Fibroblast of villous mesenchyme (primary cell): ENCODE measurements around the gene NAA16. TPM values are rescaled to one million over a fixed set of nuclear protein-coding genes. Genes with fewer than 3 reads are reported as not detected.

Source experiments
- DNase-seq: peaks from one replicate; pipeline ENCODE4 v3.0.0-alpha.2; 2010; ENCODE audit warnings: low read depth
- H3K4me3 ChIP-seq: 2 replicates; pipeline ENCODE4 v1.5.1; 2011; ENCODE audit warnings: low read depth, mild to moderate bottlenecking, low read length
- total RNA-seq: library from RNA; depleted of rRNA; stranded (reverse); fragments of >200 nt; gene quantifications from 2 replicates; pipeline ENCODE4 v1.2.3, GENCODE V29; 2012
- TF ChIP-seq, protein P1 (sequence below): IDR thresholded peaks from 2 replicates; pipeline ENCODE4 v1.5.1; 2012; ENCODE audit warnings: low read depth, mild to moderate bottlenecking, low read length; ENCODE audit not compliant: insufficient read depth

The NAA16 gene
- total RNA-seq, 1 donor: 24.2 TPM

DNA sequence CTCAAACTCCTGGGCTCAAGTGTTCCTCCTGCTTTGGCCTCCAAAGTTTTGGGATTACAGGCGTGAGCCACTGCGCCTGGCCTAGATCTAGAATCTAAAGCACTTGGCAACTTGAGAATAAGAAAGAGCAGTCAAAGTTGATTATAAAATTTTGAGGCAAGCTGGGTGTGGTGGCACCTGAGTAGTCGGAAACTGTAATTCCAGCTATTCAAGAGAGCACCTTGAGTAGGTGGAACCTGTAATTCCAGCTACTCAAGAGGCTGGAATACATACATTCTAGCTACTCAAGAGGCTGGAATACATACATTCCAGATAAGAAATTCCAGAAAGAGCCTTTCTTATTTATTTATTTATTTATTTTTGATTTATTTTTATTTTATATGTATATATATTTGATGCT, 8.3 kb upstream of the NAA16 start:
- TF ChIP-seq, protein P1, sequence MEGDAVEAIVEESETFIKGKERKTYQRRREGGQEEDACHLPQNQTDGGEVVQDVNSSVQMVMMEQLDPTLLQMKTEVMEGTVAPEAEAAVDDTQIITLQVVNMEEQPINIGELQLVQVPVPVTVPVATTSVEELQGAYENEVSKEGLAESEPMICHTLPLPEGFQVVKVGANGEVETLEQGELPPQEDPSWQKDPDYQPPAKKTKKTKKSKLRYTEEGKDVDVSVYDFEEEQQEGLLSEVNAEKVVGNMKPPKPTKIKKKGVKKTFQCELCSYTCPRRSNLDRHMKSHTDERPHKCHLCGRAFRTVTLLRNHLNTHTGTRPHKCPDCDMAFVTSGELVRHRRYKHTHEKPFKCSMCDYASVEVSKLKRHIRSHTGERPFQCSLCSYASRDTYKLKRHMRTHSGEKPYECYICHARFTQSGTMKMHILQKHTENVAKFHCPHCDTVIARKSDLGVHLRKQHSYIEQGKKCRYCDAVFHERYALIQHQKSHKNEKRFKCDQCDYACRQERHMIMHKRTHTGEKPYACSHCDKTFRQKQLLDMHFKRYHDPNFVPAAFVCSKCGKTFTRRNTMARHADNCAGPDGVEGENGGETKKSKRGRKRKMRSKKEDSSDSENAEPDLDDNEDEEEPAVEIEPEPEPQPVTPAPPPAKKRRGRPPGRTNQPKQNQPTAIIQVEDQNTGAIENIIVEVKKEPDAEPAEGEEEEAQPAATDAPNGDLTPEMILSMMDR: no peak
- DNase-seq: no peak
- H3K4me3 ChIP-seq: no peak overlapping the region

DNA sequence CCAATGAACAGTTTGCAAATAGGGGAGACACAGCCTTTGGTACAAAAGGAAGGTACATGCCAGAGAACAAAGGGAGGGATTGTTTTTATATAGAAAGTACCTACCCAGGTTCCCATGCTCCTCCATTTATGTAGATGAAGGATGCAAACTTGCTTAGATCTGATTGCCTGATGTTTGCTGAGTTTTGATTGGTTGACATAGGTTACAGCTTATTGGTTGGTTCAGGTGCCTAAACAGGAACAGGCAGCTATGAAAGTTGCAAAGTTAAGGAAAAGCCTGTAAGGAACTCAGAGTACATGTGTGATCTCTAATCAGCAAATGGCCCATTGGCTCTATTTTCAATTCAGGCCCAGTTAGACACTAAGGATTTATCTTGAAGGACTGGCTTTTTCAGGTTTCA, 6.5 kb upstream of the NAA16 start:
- TF ChIP-seq, protein P1: no peak
- H3K4me3 ChIP-seq: no peak overlapping the region
- DNase-seq: no peak

GRCh38 chr13:41306271-41307145, 4.6 kb upstream of the NAA16 start:
- peak; percentile 43 for DNase-seq
- TF ChIP-seq, protein P1: no peak
- peak overlapping the region; percentile 19 for H3K4me3 ChIP-seq

DNA sequence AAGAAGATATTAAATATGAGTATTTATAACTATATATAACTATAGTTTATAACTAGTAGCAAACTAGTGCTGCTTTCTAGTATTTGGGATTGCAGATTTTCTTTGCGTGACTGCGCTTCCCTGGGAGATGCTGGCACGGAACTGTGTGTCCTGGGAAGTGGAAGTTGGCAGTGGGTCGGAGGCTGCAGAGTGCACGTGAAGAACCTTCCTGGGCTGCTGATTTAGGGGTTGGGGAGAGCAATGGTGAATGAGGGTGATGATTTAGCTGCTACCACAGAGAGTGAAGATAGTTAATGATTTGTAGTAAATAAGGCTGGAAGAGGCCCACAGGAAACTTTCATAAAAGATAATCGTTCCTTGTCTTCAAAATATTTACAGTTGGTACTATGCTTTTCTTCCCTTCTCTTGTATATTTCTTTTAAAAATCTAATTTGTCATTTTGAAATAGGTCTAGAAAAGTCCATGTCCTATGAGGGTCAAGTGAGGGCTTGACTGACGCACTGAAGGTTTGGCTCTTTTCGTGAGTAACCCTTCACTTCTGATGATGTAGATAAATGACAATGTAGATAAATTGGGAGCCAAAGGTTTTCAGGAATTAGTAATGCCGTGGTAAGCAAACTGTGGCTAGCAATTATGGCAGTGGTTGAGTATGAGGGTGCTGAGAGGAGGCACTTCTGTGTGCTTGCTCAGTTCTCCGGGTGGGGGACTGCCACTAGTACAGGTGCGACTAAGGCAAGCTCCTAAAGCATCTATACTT, 3.0 kb upstream of the NAA16 start:
- TF ChIP-seq, protein P1: no peak
- no peak for DNase-seq
- H3K4me3 ChIP-seq: no peak overlapping the region

- peak; percentile 39 for DNase-seq
- H3K4me3 ChIP-seq: peak overlapping the region; percentile 98
- TF ChIP-seq, protein P1: no peak
These were observed 524 bp downstream of the NAA16 start for GRCh38 chr13:41311406-41312175.

- peak; percentile 58 for DNase-seq
- TF ChIP-seq, protein P1: no peak
- H3K4me3 ChIP-seq: peak overlapping the region; percentile 98
These were observed 1.1 kb downstream of the NAA16 start for GRCh38 chr13:41312176-41312500.
